IPS-20b (cell line): Measurements from ENCODE around the gene RALGPS1.

Experiments
- H3K27ac ChIP-seq: one replicate; pipeline ENCODE4 v1.5.1; 2013; ENCODE audit warnings: low read length
- H3K27me3 ChIP-seq: 2 replicates; pipeline ENCODE4 v1.6.1; 2013; ENCODE audit warnings: mild to moderate bottlenecking, low read length, inconsistent platforms; ENCODE audit not compliant: insufficient read depth
- H3K36me3 ChIP-seq: 2 replicates; pipeline ENCODE4 v1.6.1; 2013; ENCODE audit warnings: low read depth, mild to moderate bottlenecking, inconsistent platforms, low read length, moderate library complexity; ENCODE audit not compliant: insufficient read depth
- H3K4me1 ChIP-seq: 2 replicates; pipeline ENCODE4 v1.6.1; 2013; ENCODE audit warnings: mild to moderate bottlenecking, control low read depth, inconsistent platforms, low read length, moderate library complexity; ENCODE audit not compliant: insufficient read depth
- H3K4me3 ChIP-seq: 2 replicates; pipeline ENCODE4 v1.5.1; 2013; ENCODE audit warnings: mild to moderate bottlenecking, low read length, inconsistent platforms
- H3K9ac ChIP-seq: 2 replicates; pipeline ENCODE4 v1.6.1; 2013; ENCODE audit warnings: low read depth, mild to moderate bottlenecking, inconsistent platforms, low read length, moderate library complexity
- H3K9me3 ChIP-seq: 2 replicates; pipeline ENCODE4 v1.6.1; 2013; ENCODE audit warnings: mild to moderate bottlenecking, low read depth, low read length, inconsistent platforms; ENCODE audit not compliant: insufficient read depth

The RALGPS1 gene

DNA sequence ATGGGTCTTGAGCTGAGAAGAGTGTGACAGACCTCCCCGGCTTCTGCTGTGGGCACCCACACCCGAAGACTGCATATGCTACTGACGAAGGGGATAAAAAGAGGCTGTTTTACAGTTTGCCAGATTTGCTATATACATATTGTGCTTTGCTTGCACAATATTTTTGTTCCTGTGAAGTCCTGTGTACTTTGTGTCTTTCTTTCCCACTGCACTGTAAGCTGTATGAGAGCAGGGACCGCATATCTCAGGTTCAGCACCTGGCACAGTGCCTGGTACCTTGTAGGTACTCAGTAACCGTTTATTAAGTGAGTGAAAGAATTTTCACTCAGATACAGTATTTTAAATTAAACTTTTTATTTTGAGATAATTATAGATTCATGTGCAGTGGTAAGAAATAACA is 341.7 kb downstream of the RALGPS1 start:
- Histone ChIP-seq H3K27ac (no peak overlapping the region), H3K9ac (no peak overlapping the region), H3K36me3 (no peaks in the 10 kb centered on the region), H3K27me3 (no peaks in the 10 kb centered on the region), H3K4me1 (peaks cover 28% of the 10 kb centered on the region), H3K4me3 (no peak overlapping the region), H3K9me3 (no peaks in the 10 kb centered on the region)

DNA sequence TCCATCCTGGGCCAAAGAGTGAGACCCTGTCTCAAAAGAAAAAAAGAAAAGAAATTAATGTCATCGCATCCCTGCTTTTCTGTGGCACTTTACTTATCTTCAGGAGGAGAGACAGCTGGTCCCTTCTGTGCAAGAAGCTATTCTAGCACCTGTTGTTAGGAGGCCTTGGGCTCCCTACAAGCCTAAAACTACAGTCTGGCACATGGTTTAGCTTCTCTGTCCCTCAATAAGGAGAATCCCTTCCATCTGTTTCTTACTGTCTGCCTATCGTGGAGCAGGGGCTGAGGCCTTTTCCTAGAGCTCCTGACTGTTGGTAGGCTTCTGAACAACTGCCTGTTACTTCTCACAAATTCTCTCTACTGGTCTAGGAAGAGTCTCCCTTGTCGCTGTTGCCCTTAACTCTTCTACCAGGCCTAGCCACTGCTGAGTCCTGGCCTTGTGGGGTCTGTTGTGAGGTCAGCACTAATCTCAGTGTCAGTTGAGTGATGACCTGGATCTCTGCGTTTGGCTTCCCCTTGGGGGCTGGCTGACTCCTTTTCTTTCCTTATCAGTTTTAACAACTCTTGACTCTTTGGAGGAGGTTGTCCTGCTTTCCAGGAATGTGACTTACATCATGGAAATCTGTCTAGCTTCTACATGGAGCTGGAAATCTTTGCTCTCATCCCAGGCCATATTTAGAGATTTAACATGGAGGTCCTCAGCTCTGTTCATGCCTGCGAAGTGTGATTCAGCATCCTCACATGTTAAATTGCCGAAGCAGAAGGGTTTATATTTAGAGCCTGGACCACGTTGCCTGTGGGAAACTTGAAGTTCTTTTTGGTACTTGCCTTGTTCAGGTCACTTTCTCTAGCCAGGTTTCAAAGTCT is 344.3 kb downstream of the RALGPS1 start:
- Histone ChIP-seq H3K9ac (no peak overlapping the region), H3K4me1 (peaks cover 15% of the 10 kb centered on the region), H3K9me3 (no peaks in the 10 kb centered on the region), H3K4me3 (no peak overlapping the region), H3K36me3 (no peaks in the 10 kb centered on the region), H3K27me3 (no peaks in the 10 kb centered on the region), H3K27ac (no peak overlapping the region)

DNA sequence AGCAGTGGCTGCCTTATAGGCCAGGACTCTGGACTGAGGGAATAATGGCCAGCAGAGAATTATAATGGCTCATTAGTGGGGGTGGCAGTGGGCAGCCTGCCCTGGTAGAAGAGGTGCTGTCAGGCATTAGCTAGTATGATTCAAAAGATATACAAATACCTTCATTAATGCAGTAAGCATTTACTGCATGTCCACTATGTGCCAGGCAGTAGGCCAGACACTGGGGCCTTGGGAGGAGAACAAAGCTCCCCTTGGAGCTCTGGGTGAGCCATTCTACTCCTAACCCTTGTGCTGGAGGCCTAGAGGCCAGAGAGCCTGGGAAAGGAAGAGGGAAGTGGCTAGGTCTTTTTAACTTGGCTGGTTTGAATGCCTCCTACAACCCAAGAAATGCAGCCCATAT is 348.0 kb downstream of the RALGPS1 start:
- peaks cover 8% of the 10 kb centered on the region; the same call in 1 of the 2 replicates for H3K4me1 ChIP-seq
- no peaks in the 10 kb centered on the region for H3K9me3 ChIP-seq
- H3K36me3 ChIP-seq = no peaks in the 10 kb centered on the region
- no peak overlapping the region for H3K27ac ChIP-seq
- H3K4me3 ChIP-seq = no peak overlapping the region
- no peaks in the 10 kb centered on the region for H3K27me3 ChIP-seq
- H3K9ac ChIP-seq = no peak overlapping the region

DNA sequence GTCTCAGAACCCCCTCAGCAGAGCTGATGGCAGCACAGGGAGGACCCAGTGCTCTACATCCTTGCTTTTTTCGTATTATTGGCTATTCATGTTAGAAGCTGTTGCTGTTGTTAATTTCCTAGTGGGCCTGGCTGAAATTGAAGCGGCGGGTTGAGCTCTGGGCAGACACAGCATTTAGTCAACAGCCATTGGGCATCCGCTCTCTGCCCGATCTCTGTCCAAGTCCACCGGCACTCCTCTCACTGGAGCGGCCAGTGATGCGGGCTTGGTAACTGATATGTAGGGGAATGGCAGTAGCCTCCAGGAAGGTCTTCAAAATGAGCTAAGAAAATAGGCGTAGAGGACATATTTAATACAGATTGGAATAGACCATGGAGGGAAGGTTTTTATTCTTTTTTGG is 348.7 kb downstream of the RALGPS1 start:
- Histone ChIP-seq H3K36me3 (no peaks in the 10 kb centered on the region), H3K27me3 (no peaks in the 10 kb centered on the region), H3K27ac (no peak overlapping the region), H3K9me3 (no peaks in the 10 kb centered on the region), H3K4me3 (no peak overlapping the region), H3K4me1 (peaks cover 8% of the 10 kb centered on the region; the same call in 1 of the 2 replicates), H3K9ac (no peak overlapping the region)

DNA sequence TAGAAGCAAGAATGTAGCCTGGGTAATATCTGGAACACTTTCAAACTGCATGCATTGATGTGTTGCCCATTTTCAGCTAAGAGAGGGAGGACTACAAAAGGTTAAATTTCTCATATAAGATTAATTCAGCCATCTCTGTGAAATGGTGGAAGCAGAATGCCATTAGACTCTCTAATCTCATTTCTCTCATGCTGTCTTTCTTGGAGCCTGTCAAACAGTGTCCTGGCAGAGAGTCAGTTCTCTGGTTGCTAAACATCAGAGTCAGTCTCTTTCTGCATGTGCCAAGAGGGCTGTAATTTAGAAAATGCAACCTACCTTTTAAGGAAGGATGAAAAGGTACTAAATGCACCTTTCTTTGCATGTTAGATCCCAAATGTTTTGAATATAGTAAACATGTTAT is 349.1 kb downstream of the RALGPS1 start:
- Histone ChIP-seq H3K36me3 (no peaks in the 10 kb centered on the region), H3K27ac (no peak overlapping the region), H3K27me3 (no peaks in the 10 kb centered on the region), H3K4me1 (peaks cover 8% of the 10 kb centered on the region; the same call in 1 of the 2 replicates), H3K9ac (no peak overlapping the region), H3K9me3 (no peaks in the 10 kb centered on the region), H3K4me3 (no peak overlapping the region)

DNA sequence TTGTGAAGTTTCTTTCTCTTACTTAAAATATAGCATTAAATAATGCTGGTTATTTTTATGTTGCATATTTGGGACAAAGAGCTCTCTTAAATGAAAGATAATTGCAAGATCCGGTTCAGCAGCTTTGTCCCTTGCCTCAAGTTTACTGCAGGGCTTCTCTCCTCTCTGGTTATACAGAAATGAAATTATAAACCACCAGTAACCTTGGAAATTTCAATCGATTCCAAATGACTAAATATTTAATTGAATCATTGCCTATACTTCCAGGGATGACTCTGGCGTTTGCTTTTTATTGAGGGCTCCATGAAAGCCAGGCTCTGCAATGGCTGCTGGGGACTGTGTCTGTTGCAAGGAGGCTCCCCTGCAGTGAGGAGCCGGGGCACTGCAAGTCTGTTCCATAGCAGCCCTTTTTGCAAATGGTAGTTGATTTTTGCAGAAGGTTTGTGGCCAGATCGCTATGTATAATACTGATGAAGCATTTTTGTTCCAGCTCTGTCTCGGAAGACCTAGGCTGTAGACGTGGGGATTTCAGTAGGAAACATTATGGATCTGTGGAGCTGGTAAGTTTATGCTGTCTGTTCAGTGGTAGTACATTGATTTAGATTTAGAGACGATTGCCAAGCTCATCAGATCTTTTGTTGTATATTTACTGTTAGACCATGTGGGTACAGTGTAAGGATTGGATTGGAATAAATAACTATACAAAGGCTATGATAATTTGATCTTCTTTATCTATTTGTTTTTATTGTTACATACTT is 350.1 kb downstream of the RALGPS1 start, which contains the start of gene GARNL3:
GARNL3 (plus strand) TSS at position 313 of the 758 bp plus-strand sequence; CDS start at position 417, 104 bp downstream.
- H3K4me3 ChIP-seq = no peak within 1 kb of the TSS
- H3K4me1 ChIP-seq = peaks cover 8% of the 10 kb centered on the region; the same call in 1 of the 2 replicates
- no peak within 1 kb of the TSS for H3K27ac ChIP-seq
- no peaks in the 10 kb centered on the region for H3K9me3 ChIP-seq
- no peaks in the 10 kb centered on the region for H3K27me3 ChIP-seq
- no peaks in the 10 kb centered on the region for H3K36me3 ChIP-seq
- H3K9ac ChIP-seq = peak within 1 kb of the TSS; percentile 32; the same call in 1 of the 2 replicates

DNA sequence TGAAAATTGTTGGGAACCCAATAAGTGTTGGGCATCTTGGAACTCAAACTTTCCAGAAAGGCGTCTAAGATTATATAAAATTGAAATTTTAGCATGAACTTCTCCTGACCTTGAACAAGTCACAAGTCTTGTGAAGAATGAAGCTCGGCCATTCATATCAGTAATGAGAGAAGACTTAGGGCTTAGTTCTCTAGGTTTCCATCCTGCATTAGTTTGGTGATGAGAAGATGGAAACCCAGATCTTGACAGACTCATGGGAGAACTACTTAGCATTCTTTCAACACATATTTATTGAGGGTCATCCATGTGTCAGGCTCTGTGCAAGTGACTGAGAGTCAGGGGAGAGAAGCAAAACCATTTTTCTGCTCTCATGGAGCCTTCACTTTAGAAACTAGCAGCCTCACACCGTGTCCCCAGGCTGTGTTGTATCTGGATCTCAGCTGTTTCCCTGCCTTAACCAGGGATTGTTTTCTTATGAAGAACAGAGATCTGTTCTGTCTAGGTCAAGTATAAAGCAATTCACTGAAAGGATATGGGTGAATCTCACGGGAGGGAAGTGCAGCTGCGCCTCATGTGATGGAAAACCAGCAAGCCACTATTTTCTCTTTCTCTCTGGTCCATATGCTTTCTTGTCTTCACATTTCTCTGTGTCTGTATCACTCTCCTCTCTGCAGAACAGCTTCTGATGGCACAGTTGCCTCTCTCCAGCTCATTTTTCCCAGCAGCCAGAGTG is 353.4 kb downstream of the RALGPS1 start:
- H3K4me1 ChIP-seq = peaks cover 8% of the 10 kb centered on the region; the same call in 1 of the 2 replicates
- H3K4me3 ChIP-seq = no peak overlapping the region
- no peaks in the 10 kb centered on the region for H3K27me3 ChIP-seq
- no peak overlapping the region for H3K27ac ChIP-seq
- no peaks in the 10 kb centered on the region for H3K9me3 ChIP-seq
- no peak overlapping the region for H3K9ac ChIP-seq
- no peaks in the 10 kb centered on the region for H3K36me3 ChIP-seq

DNA sequence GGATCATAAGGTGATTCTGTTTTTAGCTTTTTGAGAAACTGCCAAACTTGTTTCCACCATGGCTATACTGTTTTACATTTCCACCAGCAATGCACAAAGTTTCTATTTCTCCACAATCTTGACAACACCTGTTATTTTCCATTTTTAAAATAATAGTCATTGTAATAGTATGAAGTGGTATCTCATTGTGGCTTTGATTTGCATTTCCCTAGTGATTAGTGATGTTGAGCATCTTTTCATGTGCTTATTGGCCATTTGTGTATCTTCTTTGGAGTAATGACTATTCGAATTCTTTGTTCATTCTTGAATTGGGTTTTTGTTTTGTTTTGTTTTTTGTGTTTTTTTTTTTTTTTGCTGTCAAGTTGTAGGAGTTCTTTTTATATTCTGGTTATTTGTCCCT is 354.9 kb downstream of the RALGPS1 start:
- Histone ChIP-seq H3K36me3 (no peaks in the 10 kb centered on the region), H3K27me3 (no peaks in the 10 kb centered on the region), H3K4me1 (peaks cover 5% of the 10 kb centered on the region; the same call in 1 of the 2 replicates), H3K9ac (no peak overlapping the region), H3K4me3 (no peak overlapping the region), H3K9me3 (no peaks in the 10 kb centered on the region), H3K27ac (no peak overlapping the region)
